ENCODE results near the gene NHLRC1.

Gene NHLRC1

GRCh38 chr6:18087396-18088165 lies 34.9 kb downstream of the NHLRC1 start:
- no peak for DNase-seq (ENCODE audit: low spot score)

GRCh38 chr6:18081025-18081668 lies 41.3 kb downstream of the NHLRC1 start:
- no peak for DNase-seq (ENCODE audit: low spot score)

DNA sequence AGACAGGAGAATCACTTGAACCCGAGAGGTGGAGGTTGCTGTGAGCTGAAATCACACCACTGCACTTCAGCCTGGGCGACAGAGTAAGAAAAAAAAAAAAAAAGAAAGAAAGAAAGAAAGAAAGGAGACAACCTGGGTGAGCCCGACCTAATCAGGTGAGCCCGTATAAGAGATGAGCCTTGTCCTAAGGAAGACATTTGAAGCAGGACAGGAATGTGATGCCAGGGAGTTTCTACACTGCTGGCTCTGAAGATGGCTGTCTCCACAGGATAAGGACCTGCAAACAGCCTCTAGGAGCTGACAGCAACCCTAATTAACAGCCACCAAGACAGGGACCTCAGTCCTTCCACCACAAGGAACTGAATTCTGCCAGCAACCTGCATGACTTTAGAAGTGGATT lies 41.9 kb downstream of the NHLRC1 start:
- no peak for DNase-seq (ENCODE audit: low spot score)

DNA sequence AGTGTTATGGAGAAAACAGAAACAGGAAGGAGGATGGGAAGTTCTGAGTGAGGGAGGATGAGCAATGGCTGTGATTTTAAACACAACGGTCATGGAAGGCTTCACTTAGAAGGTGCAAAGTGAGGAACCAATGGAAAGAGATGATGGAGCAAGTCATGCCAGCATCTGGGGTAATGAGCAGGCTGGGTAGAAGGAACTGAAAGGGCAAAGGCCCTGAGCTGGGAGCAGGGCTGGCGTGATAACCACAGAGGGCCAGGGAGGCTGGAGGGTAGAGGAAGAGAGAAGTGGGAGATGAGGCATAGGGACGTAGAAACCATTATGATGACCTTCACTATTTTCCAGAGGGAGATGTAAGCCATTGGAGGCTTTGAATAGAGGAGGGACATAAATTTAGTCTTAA lies 43.6 kb downstream of the NHLRC1 start:
- DNase-seq (ENCODE audit: low spot score) = no peak

DNA sequence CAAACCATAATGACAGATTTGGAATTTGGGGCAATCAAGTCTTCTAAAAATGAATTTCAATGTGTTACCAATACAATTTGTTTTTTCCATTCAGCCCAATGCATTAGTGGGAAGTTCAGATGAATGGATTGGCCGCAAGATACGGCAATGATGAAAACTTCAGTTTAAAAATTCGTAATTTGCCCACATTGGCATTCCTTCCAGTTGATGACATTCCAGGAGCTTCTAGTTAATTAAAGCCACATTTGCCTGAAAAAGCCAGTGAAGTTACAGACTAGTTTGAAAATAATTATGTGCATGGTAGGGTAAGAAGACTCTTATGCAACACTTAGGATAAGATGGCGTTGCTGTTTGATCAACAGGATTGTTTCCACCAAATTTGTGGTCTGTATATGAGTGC lies 46.2 kb downstream of the NHLRC1 start:
- no peak for DNase-seq (ENCODE audit: low spot score)

DNA sequence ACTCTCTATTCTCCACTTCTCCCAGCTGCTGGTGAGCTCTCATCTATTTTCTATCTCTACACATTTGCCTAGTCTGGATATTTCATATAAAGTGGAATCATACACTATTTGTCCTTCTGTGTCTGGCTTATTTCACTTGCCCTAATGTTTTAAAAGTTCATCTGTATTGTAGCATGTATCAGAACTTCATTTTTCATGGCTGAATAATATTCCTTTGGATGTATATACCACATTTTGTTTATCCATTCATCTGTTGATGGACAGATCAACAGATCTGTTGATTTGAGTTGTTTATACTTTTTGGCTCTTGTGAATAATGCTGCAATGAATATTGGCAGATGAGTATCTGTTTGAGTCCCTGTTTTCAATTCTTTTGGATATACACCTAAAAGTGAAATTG lies 49.6 kb downstream of the NHLRC1 start:
- no peak for DNase-seq (ENCODE audit: low spot score)

DNA sequence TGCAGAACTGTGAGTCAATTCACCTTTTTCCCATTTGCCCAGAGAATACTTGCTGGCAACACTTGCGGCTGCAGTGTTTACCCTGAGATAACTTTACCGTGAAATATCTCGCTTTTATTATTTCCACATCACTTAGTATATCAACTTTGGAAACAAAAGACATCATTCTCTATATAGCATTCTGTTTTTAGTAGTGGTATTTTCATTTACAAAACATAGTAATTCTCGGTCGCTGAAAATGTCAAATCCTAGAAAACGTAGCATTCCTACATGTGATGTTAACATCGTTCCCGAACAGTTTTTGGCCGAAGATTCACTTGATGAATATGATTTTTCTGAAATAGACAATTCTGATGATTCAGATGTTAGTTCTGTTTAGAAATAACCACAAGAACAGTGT lies 52.0 kb downstream of the NHLRC1 start:
- DNase-seq (ENCODE audit: low spot score) = no peak
